Naive thymus-derived CD8-positive, alpha-beta T cell (primary cell): ENCODE measurements around the gene CIAO1. TPM values are rescaled to one million over a fixed set of nuclear protein-coding genes. Genes with fewer than 3 reads are reported as not detected.

Source experiments
- ATAC-seq, 2 donors: fragments of 150-1000 bp; cut with Tn5 transposase in 1 of 2; sonication (Bioruptor Pico), chemical (Tn5 transposase) in 1 of 2; 1 replicate in 1 of 2; 2 replicates in 1 of 2; pipeline ENCODE4 v1.10.0; 2021; ENCODE audit warnings: mild to moderate bottlenecking in 2 of 2, moderate library complexity in 2 of 2
- POLR2A ChIA-PET: fragments of 350-600 bp; sonication (Branson Sonifier 250); formaldehyde crosslinking; loops from one replicate; lab custom pipeline; 2021; ENCODE audit warnings: antibody characterized with exemption; lab: Charles Lee
- DNase-seq, 10 donors: peaks; one replicate each; pipeline versions ENCODE4 v3.0.0 to v3.0.0-alpha.2; 2020 to 2022
- H3K27ac Mint-ChIP-seq, 10 donors: one replicate each; pipeline ENCODE4 v1.8.0; 2020 to 2022; ENCODE audit warnings: mild to moderate bottlenecking in 10 of 10, mixed read lengths in 10 of 10, moderate library complexity in 4 of 10, inconsistent platforms in 1 of 10
- H3K27me3 Mint-ChIP-seq, 5 donors: one replicate each; pipeline ENCODE4 v1.8.0; 2021 to 2022; ENCODE audit warnings: mixed read lengths in 5 of 5
- H3K36me3 Mint-ChIP-seq, 3 donors: one replicate each; pipeline ENCODE4 v1.8.0; 2020 to 2022; ENCODE audit warnings: mixed read lengths in 3 of 3, mild to moderate bottlenecking in 2 of 3, inconsistent platforms in 1 of 3
- H3K4me1 Mint-ChIP-seq, 4 donors: one replicate each; pipeline ENCODE4 v1.8.0; 2021 to 2022; ENCODE audit warnings: mixed read lengths in 4 of 4
- H3K4me3 Mint-ChIP-seq, 10 donors: one replicate each; pipeline ENCODE4 v1.8.0; 2020 to 2022; ENCODE audit warnings: mild to moderate bottlenecking in 10 of 10, mixed read lengths in 10 of 10, moderate library complexity in 6 of 10, inconsistent platforms in 1 of 10
- H3K9me3 Mint-ChIP-seq, 9 donors: one replicate each; pipeline ENCODE4 v1.8.0; 2020 to 2022; ENCODE audit warnings: mixed read lengths in 9 of 9, mild to moderate bottlenecking in 3 of 9, inconsistent platforms in 1 of 9, moderate library complexity in 1 of 9
- polyA plus RNA-seq, 3 donors: library from polyadenylated mRNA; unstranded; fragments of 300-500 nt; fragmentation: Illumina TruSeq; gene quantifications; one replicate each; pipeline ENCODE4 v1.2.3, GENCODE V29; 2021
- total RNA-seq, 8 experiments: library from RNA in 2 of 8; stranded (reverse) in 2 of 8; gene quantifications; one replicate each; pipeline ENCODE4 v1.2.3 and lab custom pipeline; 2021 to 2026

CIAO1 gene
- total and polyA plus RNA-seq, 5 experiments from 2014 or later: 85.5 to 106 (median 88.6) TPM

DNA sequence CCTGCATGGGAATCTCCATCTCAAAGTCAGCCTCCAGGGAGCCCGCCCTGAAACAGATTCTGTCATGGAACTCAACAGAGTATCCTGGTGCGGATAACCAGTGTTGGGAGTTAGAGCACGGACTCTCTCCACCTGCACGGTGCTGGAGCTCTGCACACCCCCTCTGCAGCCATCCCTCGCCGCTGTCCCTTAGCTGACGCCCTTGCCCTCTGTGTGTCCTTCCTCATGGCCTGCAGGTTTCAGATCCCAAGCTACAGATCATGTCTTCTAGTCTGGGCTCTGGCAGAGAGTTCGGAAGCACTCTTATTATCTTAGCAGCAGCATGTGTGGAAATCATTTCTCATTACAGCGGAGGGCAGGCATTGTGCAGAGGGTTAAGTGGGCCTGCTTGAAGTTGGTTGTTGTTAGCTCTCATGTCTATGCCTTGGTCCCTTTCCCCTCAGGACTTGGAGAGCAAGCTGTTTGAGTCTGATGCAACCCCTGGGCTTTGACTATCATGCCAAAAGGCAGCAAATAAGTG, 26.2 kb upstream of the CIAO1 start:
- H3K27ac Mint-ChIP-seq: peak overlapping the region in 7 of 10 donors; percentile 30 to 97 (median 62)
- ATAC-seq (no peak), DNase-seq (no peak)
- H3K4me3 Mint-ChIP-seq: no peak overlapping the region
- peaks cover 0 to 3% (median 2%) of the 10 kb centered on the region in 3 donors for H3K36me3 Mint-ChIP-seq
- peaks cover 18 to 36% (median 30%) of the 10 kb centered on the region in 4 donors for H3K4me1 Mint-ChIP-seq
- no peaks in the 10 kb centered on the region for H3K27me3 Mint-ChIP-seq
- POLR2A ChIA-PET: interaction anchor here (1.1 to 3.0 kb wide), 3 partner anchors 16 to 31 kb away, joined by 3 to 14 read pairs (median 9); partner anchors contain the start of gene STARD7
- no peaks in the 10 kb centered on the region for H3K9me3 Mint-ChIP-seq

DNA sequence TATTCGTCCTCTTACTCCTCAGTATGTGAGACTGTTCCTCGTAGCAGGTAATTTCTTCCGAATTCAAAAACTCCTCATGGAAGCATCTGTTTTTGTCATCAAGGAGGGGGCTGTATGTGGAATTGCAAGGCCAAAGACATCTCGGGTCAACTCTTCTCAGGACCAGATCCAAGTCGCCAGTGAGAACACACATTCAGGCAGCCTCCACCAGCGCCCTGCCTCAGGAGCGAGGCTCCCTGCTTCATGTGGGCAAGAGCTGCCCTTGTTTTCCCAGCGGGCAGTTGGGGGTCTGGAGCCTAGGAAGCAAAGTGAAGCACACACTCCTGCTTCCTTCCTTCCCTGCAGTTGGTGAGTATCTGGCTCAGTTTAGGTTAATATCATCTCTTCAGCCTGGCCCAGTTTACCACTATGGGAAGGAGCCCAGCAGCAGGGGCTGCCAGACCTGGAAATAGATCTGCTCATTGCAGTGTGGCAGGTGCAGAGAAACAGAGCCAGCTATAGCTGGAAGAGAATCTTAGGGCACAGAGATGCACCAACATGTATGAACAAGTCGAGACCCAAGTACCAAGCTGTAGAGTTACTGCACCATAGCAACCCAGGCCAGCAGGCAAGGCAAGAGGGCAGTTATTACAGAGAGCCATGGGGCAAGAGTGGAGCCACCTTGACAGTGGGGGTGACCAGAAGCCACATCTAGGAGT, 25.5 kb upstream of the CIAO1 start:
- Mint-ChIP-seq H3K27me3 (no peaks in the 10 kb centered on the region), H3K36me3 (peaks cover 0 to 3% (median 2%) of the 10 kb centered on the region in 3 donors), H3K27ac (peak overlapping the region; percentile 57 to 97 (median 93)), H3K4me1 (peaks cover 18 to 41% (median 34%) of the 10 kb centered on the region in 4 donors), H3K4me3 (no peak overlapping the region), H3K9me3 (no peaks in the 10 kb centered on the region)
- ATAC-seq: no peak
- POLR2A ChIA-PET: interaction anchor here (1.1 to 3.0 kb wide), 5 partner anchors 16 to 32 kb away, joined by 3 to 32 read pairs (median 9); partner anchors contain the start of gene STARD7
- DNase-seq: no peak

DNA sequence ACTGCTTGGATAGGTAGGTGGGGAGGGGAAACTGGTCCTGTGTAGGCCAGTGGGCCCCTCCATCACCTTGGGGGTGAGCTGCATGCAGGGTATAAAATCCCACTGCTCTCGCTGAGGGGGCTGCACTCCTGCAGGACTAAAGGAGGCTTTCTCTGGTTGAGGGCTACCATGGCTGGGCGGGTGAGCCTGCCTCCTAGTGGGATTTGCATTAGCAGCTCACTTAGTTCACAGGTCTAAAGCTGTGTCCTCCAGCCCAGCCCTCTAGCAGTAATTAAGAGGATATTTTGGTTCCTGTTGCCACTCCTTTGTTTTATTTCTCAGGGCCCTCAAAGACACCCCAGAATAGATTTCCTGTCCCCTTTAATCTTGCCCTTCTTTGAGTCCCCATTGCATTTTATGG, 24.8 kb upstream of the CIAO1 start:
- H3K4me1 Mint-ChIP-seq: peaks cover 24 to 49% (median 41%) of the 10 kb centered on the region in 4 donors

DNA sequence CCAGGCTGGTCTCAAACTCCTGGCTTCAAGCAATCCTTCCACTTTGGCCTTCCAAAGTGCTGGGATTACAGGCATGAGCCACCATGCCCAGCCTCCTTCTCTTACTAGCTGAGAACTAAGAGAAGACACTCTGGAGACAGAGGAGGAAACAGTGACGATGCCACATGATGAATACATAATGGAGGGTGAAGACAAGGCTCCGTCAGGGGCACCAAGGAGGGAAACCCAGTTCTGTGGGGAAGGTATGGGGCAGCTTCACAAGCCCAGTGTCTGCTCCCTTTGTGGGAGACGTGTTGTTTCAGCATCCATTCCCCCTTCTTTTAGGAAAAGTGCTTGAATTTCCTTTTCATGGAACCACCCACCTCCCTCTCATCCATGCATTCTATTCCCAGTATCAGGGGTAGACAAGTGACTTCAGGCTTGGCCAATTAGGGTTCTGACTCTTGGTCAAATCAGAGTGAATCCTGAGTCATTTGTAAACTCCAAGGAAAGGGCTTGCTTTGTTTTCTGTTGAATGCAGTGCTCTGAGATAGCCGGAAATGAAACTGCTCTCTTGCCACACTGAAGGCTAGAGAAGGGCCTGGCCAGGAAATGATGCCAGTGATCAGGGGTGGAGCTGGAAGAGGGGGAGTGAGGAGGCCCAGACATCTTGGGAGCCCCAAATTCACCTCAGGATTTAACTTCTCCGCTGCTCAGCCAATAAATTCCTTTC, 24.0 kb upstream of the CIAO1 start:
- Mint-ChIP-seq H3K27ac (peak overlapping the region; percentile 85 to 97 (median 94)), H3K4me1 (peaks cover 28 to 57% (median 49%) of the 10 kb centered on the region in 4 donors), H3K36me3 (peaks cover 0 to 3% (median 2%) of the 10 kb centered on the region in 3 donors), H3K4me3 (peak overlapping the region; percentile 42 to 80 (median 70)), H3K27me3 (no peaks in the 10 kb centered on the region), H3K9me3 (no peaks in the 10 kb centered on the region)
- DNase-seq: peak in 7 of 10 donors; percentile 23 to 49 (median 27)
- POLR2A ChIA-PET: interaction anchor here (0.7 to 3.0 kb wide), 8 partner anchors 8 to 64 kb away, joined by 3 to 32 read pairs (median 5); partner anchors contain the start of gene STARD7
- peak; percentile 81 to 85 for ATAC-seq

More for the DNA sequence above, 24.8 kb upstream of the CIAO1 start:
- no peaks in the 10 kb centered on the region for H3K27me3 Mint-ChIP-seq
- H3K36me3 Mint-ChIP-seq: peaks cover 0 to 3% (median 2%) of the 10 kb centered on the region in 3 donors
- H3K9me3 Mint-ChIP-seq: no peaks in the 10 kb centered on the region
- ATAC-seq (no peak), DNase-seq (no peak)
- POLR2A ChIA-PET: interaction anchor here (0.7 to 3.0 kb wide), 6 partner anchors 7 to 63 kb away, joined by 3 to 32 read pairs (median 6); partner anchors contain the start of gene STARD7
- H3K4me3 Mint-ChIP-seq: peak overlapping the region in 9 of 10 donors; percentile 12 to 80 (median 70)
- peak overlapping the region; percentile 85 to 97 (median 94) for H3K27ac Mint-ChIP-seq

DNA sequence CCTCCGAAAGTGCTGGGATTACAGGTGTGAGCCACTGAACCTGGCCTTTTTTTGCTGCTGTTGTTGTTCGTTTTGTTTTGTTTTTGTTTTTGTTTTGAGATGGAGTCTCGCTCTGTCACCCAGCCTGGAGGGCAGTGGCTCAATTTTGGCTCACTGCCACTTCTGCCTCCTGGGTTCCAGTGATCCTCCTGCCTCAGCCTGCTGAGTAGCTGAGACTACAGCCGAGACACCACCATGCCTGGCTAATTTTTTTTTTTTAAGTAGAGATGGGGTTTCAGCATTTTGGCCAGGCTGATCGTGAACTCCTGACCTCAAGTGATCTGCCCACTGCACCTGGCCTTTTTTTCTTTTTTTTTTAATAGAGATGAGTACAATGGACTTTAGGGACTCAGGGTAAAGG, 22.2 kb upstream of the CIAO1 start:
- Mint-ChIP-seq H3K4me3 (no peak overlapping the region), H3K27me3 (no peaks in the 10 kb centered on the region), H3K4me1 (peaks cover 32 to 58% (median 53%) of the 10 kb centered on the region in 4 donors), H3K9me3 (no peaks in the 10 kb centered on the region), H3K27ac (no peak overlapping the region), H3K36me3 (peaks cover 0 to 4% (median 0%) of the 10 kb centered on the region in 3 donors)
- DNase-seq: no peak
- POLR2A ChIA-PET: interaction anchor here (0.7 kb wide), 2 partner anchors 40 to 1473 kb away, joined by 3 read pairs; no protein-coding TSS in a partner anchor
- ATAC-seq: no peak

DNA sequence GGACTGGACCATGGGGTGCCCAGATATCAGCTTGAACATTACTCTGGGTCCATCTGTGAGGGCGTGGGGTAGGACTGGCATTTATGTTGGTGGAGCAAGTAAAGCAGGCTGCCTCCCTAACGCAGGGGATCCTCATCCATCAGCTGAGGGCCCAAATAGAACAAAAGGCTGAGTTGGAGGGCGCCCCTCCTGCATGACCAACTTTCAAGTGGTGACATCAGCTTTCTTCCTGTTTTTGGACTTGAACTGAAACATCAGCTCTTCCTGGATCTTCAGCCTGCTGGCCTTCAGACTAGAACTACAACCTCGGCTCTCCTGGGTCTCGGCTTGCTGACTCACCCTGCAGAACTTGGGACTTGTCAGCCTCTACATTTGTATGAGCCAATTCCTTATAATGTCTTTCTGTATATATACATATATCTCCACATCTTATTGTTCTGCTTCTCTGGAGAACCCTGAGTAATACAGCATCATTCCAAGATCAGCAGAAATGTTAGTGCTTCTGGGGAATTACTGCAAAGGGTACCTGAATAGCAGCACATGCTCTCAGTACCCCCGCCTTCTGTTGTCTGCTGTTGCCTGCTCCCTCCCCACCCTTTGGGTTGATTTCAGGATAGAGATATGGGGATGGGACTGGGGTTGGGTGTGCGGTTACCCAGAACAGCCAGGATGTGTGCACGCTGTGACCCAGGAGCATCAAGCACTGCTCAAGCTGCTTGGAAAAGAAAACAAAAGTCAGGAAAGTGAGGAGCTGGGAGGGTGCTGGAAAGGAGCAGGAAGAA, 20.2 kb upstream of the CIAO1 start:
- no peak for DNase-seq
- H3K27me3 Mint-ChIP-seq: no peaks in the 10 kb centered on the region
- H3K4me3 Mint-ChIP-seq: peak overlapping the region in 6 of 10 donors; percentile 18 to 79 (median 42)
- no peaks in the 10 kb centered on the region for H3K9me3 Mint-ChIP-seq
- POLR2A ChIA-PET: interaction anchor here (0.8 to 1.9 kb wide), 4 partner anchors 11 to 37 kb away, joined by 3 to 16 read pairs (median 6); partner anchors contain the start of gene STARD7
- H3K36me3 Mint-ChIP-seq: peaks cover 0 to 14% (median 0%) of the 10 kb centered on the region in 3 donors
- peaks cover 31 to 58% (median 58%) of the 10 kb centered on the region in 4 donors for H3K4me1 Mint-ChIP-seq
- peak overlapping the region; percentile 63 to 95 (median 83) for H3K27ac Mint-ChIP-seq
- ATAC-seq: no peak

DNA sequence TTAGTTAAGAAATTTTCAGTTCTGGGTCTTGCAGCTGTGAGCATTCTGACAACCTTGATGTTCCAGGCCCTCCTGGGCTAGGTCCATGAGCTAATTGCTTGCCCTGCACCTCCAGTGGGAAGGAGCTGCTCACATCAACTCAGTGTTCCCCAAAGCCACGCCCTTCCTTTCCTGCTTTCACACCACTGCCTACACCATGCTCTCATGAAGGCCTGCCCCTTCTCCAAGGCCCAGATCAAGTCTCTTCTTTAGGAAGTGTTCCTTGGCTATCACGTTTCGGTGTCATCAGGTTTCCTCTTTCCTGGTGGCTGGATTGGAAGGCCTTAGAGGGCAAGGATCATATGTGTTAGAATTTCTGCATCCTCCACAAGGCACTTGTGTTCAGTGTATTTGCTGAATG, 19.0 kb upstream of the CIAO1 start:
- POLR2A ChIA-PET: no interaction called here

DNA sequence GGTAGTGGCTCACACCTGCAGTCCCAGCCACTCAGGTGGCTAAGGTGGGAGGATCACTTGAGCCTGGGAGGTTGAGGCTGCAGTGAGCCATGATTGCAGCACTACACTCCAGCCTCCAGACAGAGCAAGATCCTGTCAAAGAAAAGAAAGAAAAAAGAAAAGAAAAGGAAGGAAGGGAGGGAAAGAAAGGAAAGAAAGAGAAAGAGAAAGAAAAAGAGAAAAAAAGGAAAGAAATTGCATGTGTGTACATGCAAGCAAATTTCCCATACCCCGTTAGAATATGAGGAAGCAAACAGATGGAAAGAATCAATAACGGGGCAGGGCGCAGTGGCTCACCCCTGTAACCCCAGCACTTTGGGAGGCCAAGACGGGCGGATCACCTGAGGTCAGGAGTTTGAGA, 18.1 kb upstream of the CIAO1 start:
- H3K9me3 Mint-ChIP-seq: no peaks in the 10 kb centered on the region
- peak overlapping the region in 8 of 10 donors; percentile 21 to 95 (median 69) for H3K27ac Mint-ChIP-seq
- H3K4me3 Mint-ChIP-seq: no peak overlapping the region
- H3K4me1 Mint-ChIP-seq: peaks cover 20 to 41% (median 37%) of the 10 kb centered on the region in 4 donors
- H3K27me3 Mint-ChIP-seq: no peaks in the 10 kb centered on the region
- H3K36me3 Mint-ChIP-seq: peaks cover 0 to 29% (median 7%) of the 10 kb centered on the region in 3 donors
- ATAC-seq (no peak), DNase-seq (no peak)
- POLR2A ChIA-PET: no interaction called here

More for the DNA sequence above, 19.0 kb upstream of the CIAO1 start:
- Mint-ChIP-seq H3K36me3 (peaks cover 0 to 20% (median 4%) of the 10 kb centered on the region in 3 donors), H3K4me1 (peaks cover 22 to 46% (median 46%) of the 10 kb centered on the region in 4 donors), H3K27me3 (no peaks in the 10 kb centered on the region), H3K9me3 (no peaks in the 10 kb centered on the region), H3K4me3 (peak overlapping the region in 2 of 10 donors; percentile 19 to 54), H3K27ac (peak overlapping the region in 8 of 10 donors; percentile 1 to 95 (median 63))
- ATAC-seq (no peak), DNase-seq (no peak)

DNA sequence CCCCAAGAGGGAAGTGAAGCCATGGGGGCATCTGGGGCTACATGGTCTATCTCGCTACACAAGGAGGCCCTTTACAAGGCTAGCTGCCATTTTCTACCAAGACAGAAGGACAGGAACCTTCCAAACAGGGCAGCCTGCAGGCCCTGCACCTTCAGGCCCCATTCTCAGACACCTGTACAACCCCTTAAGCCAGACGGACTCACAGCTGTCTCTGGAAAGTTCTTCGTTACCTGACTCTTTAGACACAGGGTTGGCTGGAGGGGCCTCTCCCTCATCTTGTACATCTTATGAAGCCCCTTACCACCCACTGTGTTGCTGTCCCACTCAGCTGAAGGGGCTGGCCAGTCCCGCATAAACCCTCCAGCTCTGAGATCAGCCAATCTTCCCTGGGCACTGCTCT, 17.4 kb upstream of the CIAO1 start:
- H3K4me1 Mint-ChIP-seq: peaks cover 20 to 36% (median 33%) of the 10 kb centered on the region in 4 donors
- H3K27ac Mint-ChIP-seq: peak overlapping the region in 6 of 10 donors; percentile 26 to 95 (median 50)
- POLR2A ChIA-PET: no interaction called here
- H3K27me3 Mint-ChIP-seq: no peaks in the 10 kb centered on the region
- H3K4me3 Mint-ChIP-seq: no peak overlapping the region
- ATAC-seq (no peak), DNase-seq (no peak)
- no peaks in the 10 kb centered on the region for H3K9me3 Mint-ChIP-seq
- H3K36me3 Mint-ChIP-seq: peaks cover 0 to 36% (median 10%) of the 10 kb centered on the region in 3 donors

DNA sequence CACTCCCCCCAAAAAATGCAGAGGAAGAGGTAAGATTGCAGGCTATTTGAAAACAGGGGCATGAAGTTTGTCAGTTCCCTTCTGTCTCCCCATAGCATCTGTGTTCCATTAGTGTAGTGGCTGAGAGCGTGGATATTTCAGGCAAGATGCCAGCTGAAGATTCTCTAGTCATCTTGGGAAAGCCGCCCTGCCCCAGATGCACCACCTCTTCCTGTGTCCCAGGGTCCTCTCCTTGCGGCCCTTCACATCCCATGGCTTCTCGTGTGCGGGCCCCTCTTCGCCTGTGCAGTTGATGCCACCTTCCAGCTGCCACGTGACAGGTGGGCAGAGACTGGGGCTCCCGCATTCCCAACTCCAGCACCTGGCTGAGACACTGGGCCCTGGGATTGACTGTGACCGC, 16.4 kb upstream of the CIAO1 start:
- POLR2A ChIA-PET: no interaction called here
- no peak for DNase-seq

DNA sequence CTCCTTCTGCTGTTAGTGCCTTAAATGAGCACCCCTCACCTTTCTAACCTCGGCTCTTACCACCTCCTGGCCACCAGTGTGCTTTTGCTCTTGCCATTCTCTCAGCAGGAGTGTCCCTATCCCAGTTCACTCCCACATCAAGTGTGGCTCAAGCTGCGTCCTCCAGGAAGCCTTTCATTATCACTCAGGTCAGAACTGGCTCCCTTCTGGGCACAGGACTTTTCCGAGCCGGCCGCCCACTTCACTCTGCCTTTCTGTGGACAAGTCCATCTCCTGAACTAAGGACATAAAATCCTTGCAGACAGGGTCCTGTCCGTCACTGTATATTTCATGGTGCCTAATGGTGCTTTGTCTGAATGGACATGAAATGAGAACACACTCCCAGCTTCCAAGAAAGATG, 15.8 kb upstream of the CIAO1 start:
- Mint-ChIP-seq H3K9me3 (no peaks in the 10 kb centered on the region), H3K27me3 (no peaks in the 10 kb centered on the region), H3K36me3 (peaks cover 0 to 46% (median 10%) of the 10 kb centered on the region in 3 donors), H3K27ac (peak overlapping the region in 9 of 10 donors; percentile 13 to 95 (median 62)), H3K4me1 (peaks cover 27 to 46% (median 41%) of the 10 kb centered on the region in 4 donors), H3K4me3 (no peak overlapping the region)
- ATAC-seq: no peak
- DNase-seq: no peak
- POLR2A ChIA-PET: no interaction called here

More for the DNA sequence above, 16.4 kb upstream of the CIAO1 start:
- H3K9me3 Mint-ChIP-seq: no peaks in the 10 kb centered on the region
- no peak overlapping the region for H3K4me3 Mint-ChIP-seq
- ATAC-seq: no peak
- peak overlapping the region in 9 of 10 donors; percentile 22 to 95 (median 72) for H3K27ac Mint-ChIP-seq
- H3K4me1 Mint-ChIP-seq: peaks cover 24 to 40% (median 39%) of the 10 kb centered on the region in 4 donors
- peaks cover 0 to 43% (median 10%) of the 10 kb centered on the region in 3 donors for H3K36me3 Mint-ChIP-seq
- H3K27me3 Mint-ChIP-seq: no peaks in the 10 kb centered on the region
